ENCODE data around the gene SETX.

SETX gene

DNA sequence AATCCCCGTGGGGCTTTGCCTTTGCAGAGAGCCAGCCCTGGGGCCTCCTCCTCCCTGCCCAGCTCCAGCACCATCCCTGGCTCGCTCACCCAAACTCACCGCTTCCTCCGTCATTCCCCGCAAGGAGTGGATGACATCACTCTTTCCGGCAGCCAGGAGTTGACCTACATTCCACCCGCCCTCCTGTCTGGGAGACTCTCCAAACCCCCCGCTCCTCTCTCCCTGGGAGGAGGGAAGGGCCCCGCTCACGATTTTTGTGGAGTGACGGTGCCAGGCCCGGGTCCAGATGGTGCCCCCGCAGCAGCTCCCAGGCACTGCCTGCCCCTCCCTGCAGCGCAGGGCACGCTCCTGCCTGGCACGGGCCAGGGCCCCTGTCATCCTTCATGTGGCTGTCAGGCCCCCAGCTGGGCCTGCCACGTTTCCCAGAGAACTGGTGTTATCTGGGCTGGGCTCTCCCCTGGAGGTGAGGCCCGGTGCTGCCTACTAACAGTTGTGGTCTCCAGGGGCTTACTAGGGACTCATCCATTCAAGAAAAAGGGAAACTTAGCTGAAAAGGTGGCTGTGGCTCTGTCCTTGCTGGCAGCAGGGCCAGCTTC is 140.7 kb downstream of the SETX start (continued):
- peak; percentile 70 for TF ChIP-seq ZNF24 (tag by site-specific recombination; IDR thresholded peaks at IDR 0.05)

DNA sequence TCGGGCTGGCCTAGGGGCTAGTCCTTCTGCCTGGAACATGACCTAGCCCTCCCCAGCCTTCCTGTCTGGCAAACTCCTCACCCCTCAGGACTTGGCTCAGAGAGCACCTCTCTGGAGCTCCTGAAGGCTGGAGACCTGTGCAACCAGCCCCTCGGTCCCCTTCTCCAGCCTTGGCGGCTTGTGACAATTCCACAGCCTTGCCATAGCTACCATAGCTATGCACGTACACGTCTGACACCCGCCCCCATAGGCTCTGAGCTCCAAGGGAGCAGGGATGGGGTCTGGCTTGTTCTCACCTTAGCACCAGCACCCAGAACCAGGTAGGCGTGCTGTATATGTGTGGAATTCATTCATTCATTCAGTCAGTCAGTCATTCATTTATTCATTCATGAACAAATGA is 143.2 kb downstream of the SETX start:
- ChIA-PET POLR2A (no interaction called here), CTCF (interaction anchor here (1.0 to 1.1 kb wide), 2 partner anchors 20 to 40 kb away, joined by 4 read pairs; no protein-coding TSS in a partner anchor)
- peaks cover 6% of the 10 kb centered on the region; the same call in 1 of the 2 replicates for H3K4me1 ChIP-seq (ENCODE audit: control insufficient read depth, insufficient read depth, low read length)
- no peak for TF ChIP-seq OSR2 (tag by site-specific recombination; IDR thresholded peaks at IDR 0.05)
- peak; percentile 99 for TF ChIP-seq ZNF157 (tag by site-specific recombination; IDR thresholded peaks at IDR 0.05)
- no peak for TF ChIP-seq ZNF146 (tag by site-specific recombination; IDR thresholded peaks at IDR 0.05)
- H3K36me3 ChIP-seq (ENCODE audit: control insufficient read depth in 2 of 2, insufficient read depth in 1 of 2, low read length in 2 of 2): no peaks in the 10 kb centered on the region
- H3K27ac ChIP-seq (ENCODE audit: extremely low read depth, low read depth, low read length): no peak overlapping the region
- H3K4me3 ChIP-seq (ENCODE audit: low read depth, low read length): no peak overlapping the region
- no peaks in the 10 kb centered on the region for H3K9me3 ChIP-seq (ENCODE audit: control insufficient read depth, insufficient read depth, low read depth, low read length)

Measured in HEK293 (cell line).